Prostate gland (tissue), 2 donors: ENCODE measurements around the gene SMG1. TPM values are rescaled to one million over a fixed set of nuclear protein-coding genes. Genes with fewer than 3 reads are reported as not detected.

Source experiments
- DNase-seq: peaks from one replicate; pipeline ENCODE4 v3.0.0-alpha.2; 2019; ENCODE audit warnings: low spot score
- H3K27ac ChIP-seq, 2 donors: fragments of 200-600 bp; sonication (generic); 2 replicates each; pipeline ENCODE4 v1.5.1; 2017 to 2019
- H3K27me3 ChIP-seq: fragments of 200-600 bp; sonication (generic); replicated peaks from 2 replicates; pipeline ENCODE4 v1.5.1; 2019; ENCODE audit not compliant: insufficient read depth
- H3K36me3 ChIP-seq, 2 donors: fragments of 200-600 bp; sonication (generic); 1 replicate in 1 of 2; 2 replicates in 1 of 2; pipeline versions ENCODE4 v1.5.1 to v1.8.1; 2017 to 2019
- H3K4me1 ChIP-seq: fragments of 200-600 bp; sonication (generic); replicated peaks from 2 replicates; pipeline ENCODE4 v1.5.1; 2019
- H3K4me3 ChIP-seq, 2 donors: fragments of 200-600 bp; sonication (generic); 2 replicates each; pipeline ENCODE4 v1.5.1; 2017 to 2019
- H3K9me3 ChIP-seq: fragments of 200-600 bp; sonication (generic); 2 replicates; pipeline ENCODE4 v1.5.1; 2017
- POLR2A ChIP-seq: fragments of 450-650 bp; IDR thresholded peaks from one replicate; pipeline ENCODE4 v1.6.1; 2016; ENCODE audit warnings: antibody characterized with exemption, mild to moderate bottlenecking
- POLR2AphosphoS5 ChIP-seq: sonication (generic); formaldehyde crosslinking; IDR thresholded peaks from one replicate; pipeline ENCODE4 v1.6.1; 2017; ENCODE audit warnings: antibody characterized with exemption
- WGBS: methylation state at CpG from one replicate; pipeline ENCODE4 v1.1.5; 2018; 5-methylcytosine and 5-hydroxymethylcytosine counted together
- intact Hi-C: fragments of 100-400 bp; cut with DNase I; formaldehyde crosslinking; loops from one replicate; pipeline ENCODE4 v1.14.2; 2022
- total RNA-seq, 2 donors: library from RNA; depleted of rRNA; stranded (reverse); fragments of >200 nt; gene quantifications; one replicate each; pipeline ENCODE4 v1.1.0, GENCODE V29; 2016
- TF ChIP-seq, protein P1 (sequence below), 4 experiments: fragments of 200-600 bp in 2 of 4; fragments of 450-650 bp in 2 of 4; sonication (generic) in 2 of 4; IDR thresholded peaks; 1 replicate in 3 of 4; 2 replicates in 1 of 4; pipeline ENCODE4 v1.5.1; 2016 to 2019; ENCODE audit warnings: antibody characterized with exemption in 4 of 4, mild to moderate bottlenecking in 2 of 4, moderate library complexity in 2 of 4

The SMG1 gene
- total RNA-seq, 2 donors from 2014 or later: 67.0 to 95.7 TPM

DNA sequence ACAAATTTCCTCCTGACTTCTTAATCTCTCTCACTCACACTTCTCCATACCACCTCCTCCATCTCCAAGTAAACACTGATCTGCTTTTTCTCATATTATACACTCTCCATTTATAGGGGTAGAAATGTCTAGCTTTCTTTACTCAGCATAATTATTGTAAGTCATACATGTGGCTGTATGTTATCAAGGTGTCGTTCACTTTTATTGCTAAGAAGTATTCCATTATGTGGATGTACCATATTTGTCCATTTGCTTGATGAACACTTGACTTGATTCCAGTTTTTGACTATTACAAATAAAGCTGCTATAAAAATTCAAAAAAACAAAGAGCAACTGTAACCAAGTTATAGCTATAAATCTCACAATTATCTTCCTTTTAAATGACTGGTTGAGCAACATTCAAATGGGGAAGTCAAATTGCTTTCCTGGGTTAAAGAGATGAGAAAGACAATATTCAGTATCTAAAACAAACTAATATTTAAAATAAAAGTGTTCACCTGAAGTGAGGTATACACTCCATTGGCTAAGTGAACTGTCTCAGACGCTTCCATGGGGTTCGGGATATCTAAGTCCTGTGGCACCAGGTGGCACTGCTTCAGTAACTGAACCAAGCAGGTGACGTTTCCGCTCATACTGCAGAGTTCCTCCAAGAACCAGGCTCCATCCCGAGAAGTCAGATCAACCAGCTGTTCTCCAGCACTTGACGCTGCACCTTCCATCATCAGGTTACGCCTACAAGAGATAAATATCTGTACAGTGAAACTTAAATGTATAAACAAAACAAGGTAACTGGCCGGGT lies 92.3 kb downstream of the SMG1 start:
- Histone ChIP-seq H3K27me3 (no peaks in the 10 kb centered on the region), H3K36me3 (peaks cover 13 to 26% of the 10 kb centered on the region in 2 donors), H3K27ac (no peak overlapping the region), H3K4me3 (no peak overlapping the region), H3K4me1 (no peaks in the 10 kb centered on the region), H3K9me3 (no peaks in the 10 kb centered on the region)
- WGBS: 84% methylated on average over 9 of the region's 9 CpGs
- DNase-seq: no peak
- TF ChIP-seq POLR2A (no peak), POLR2AphosphoS5 (no peak)
- TF ChIP-seq, protein P1, sequence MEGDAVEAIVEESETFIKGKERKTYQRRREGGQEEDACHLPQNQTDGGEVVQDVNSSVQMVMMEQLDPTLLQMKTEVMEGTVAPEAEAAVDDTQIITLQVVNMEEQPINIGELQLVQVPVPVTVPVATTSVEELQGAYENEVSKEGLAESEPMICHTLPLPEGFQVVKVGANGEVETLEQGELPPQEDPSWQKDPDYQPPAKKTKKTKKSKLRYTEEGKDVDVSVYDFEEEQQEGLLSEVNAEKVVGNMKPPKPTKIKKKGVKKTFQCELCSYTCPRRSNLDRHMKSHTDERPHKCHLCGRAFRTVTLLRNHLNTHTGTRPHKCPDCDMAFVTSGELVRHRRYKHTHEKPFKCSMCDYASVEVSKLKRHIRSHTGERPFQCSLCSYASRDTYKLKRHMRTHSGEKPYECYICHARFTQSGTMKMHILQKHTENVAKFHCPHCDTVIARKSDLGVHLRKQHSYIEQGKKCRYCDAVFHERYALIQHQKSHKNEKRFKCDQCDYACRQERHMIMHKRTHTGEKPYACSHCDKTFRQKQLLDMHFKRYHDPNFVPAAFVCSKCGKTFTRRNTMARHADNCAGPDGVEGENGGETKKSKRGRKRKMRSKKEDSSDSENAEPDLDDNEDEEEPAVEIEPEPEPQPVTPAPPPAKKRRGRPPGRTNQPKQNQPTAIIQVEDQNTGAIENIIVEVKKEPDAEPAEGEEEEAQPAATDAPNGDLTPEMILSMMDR (IDR thresholded peaks at IDR 0.05): no peak
- intact Hi-C loops: no loop called here

DNA sequence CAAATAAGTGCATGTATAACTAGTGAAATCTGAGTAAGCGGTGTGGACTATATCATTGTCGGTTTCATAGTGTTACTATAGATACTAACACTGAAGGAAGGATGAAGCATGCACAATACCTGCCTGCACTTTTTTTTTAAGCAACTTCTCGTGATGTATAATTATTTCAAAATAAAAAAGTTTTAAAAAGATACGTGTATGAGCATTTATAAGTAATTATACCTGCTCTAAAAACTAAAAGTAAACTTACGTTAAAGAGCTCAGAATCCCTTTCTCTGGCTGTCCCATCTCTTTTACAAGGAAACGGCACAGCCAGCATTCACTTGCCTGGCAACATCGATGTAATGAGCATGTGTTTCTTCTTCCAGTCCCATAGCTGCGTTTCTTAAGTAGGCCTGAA lies 93.6 kb downstream of the SMG1 start:
- TF ChIP-seq, protein P1 (IDR thresholded peaks at IDR 0.05): no peak
- no peak for TF ChIP-seq POLR2A
- no peak for TF ChIP-seq POLR2AphosphoS5
- no peak for DNase-seq
- intact Hi-C loops: no loop called here
- Histone ChIP-seq H3K9me3 (no peaks in the 10 kb centered on the region), H3K4me1 (no peaks in the 10 kb centered on the region), H3K36me3 (peaks cover 13 to 20% of the 10 kb centered on the region in 2 donors), H3K27ac (no peak overlapping the region), H3K4me3 (no peak overlapping the region), H3K27me3 (no peaks in the 10 kb centered on the region)
- WGBS: 86% methylated on average over 8 of the region's 8 CpGs

DNA sequence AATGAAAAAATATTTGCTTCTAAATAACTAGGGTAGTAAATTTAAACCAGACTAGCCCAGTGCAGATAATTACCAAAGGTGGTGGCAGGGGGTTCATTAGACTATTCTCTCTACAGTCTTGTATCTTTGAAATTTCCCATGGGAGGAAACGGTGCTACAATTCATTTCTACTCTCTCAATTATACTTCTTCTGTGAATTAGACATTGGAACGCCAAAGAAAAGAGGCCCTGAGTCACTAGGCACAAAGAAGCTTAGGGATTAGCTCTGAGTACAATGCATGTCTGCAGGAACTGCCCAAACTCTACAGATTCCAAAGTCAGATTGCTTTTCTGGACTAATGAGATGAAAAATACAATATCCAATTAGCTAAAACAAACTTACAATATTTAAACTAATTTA lies 94.2 kb downstream of the SMG1 start:
- no peak for DNase-seq
- 79% methylated on average over 2 of the region's 2 CpGs for WGBS
- TF ChIP-seq POLR2A: no peak
- TF ChIP-seq POLR2AphosphoS5: no peak
- TF ChIP-seq, protein P1 (IDR thresholded peaks at IDR 0.05): no peak
- Histone ChIP-seq H3K36me3 (peaks cover 13 to 20% of the 10 kb centered on the region in 2 donors), H3K9me3 (no peaks in the 10 kb centered on the region), H3K27ac (no peak overlapping the region), H3K27me3 (no peaks in the 10 kb centered on the region), H3K4me3 (no peak overlapping the region), H3K4me1 (no peaks in the 10 kb centered on the region)
- intact Hi-C loops: no loop called here

DNA sequence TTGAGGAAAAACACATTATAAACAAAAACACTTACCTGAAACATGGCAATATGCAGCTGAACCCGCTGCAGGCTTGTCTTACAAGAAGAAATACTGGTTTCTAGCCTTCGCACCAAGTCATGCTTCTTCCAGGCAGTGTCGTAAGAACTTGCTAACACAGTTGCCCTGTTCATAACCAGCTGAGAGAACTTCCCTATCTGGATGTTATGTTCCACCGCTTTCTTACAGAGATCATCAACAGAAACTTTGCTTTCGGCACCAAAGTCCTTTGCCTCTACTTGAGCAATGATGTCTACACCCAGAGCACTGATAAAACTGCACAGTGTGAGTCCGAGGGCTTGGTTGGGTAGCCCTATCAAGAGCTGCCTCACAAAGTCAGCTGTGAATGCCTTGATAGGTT lies 97.0 kb downstream of the SMG1 start:
- H3K4me1 ChIP-seq: no peaks in the 10 kb centered on the region
- H3K9me3 ChIP-seq: no peaks in the 10 kb centered on the region
- TF ChIP-seq POLR2AphosphoS5: no peak
- TF ChIP-seq POLR2A: no peak
- TF ChIP-seq, protein P1 (IDR thresholded peaks at IDR 0.05): no peak
- H3K36me3 ChIP-seq: peaks cover 0 to 2% of the 10 kb centered on the region in 2 donors
- H3K27me3 ChIP-seq: no peaks in the 10 kb centered on the region
- no peak overlapping the region for H3K27ac ChIP-seq
- no peak for DNase-seq
- 97% methylated on average over 6 of the region's 6 CpGs for WGBS
- intact Hi-C loops: no loop called here
- H3K4me3 ChIP-seq: no peak overlapping the region

DNA sequence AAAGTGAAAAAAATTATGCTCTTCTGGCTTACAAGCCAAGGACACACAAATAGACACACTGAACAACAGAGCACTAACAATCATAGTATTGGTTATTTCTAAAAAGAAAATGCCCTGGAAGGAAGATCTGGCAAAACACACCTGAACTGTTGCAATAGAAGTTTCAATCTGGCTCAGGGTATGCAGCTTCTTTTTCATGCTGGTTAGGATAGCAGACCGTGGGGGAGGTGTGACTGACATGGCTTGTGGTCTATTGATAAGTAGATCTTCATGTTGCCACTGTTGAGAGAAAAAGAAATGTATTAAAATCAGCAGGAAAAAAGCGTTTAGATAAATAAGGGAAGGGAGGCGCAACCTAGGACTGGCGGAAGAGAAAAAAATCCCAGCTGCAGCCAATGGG lies 98.3 kb downstream of the SMG1 start:
- Histone ChIP-seq H3K9me3 (no peaks in the 10 kb centered on the region), H3K4me1 (no peaks in the 10 kb centered on the region), H3K27ac (no peak overlapping the region), H3K4me3 (no peak overlapping the region), H3K27me3 (no peaks in the 10 kb centered on the region), H3K36me3 (no peaks in the 10 kb centered on the region)
- intact Hi-C loops: no loop called here
- no peak for DNase-seq
- TF ChIP-seq POLR2AphosphoS5 (no peak), POLR2A (no peak)
- TF ChIP-seq, protein P1 (IDR thresholded peaks at IDR 0.05): no peak
- WGBS: 87% methylated on average over 4 of the region's 4 CpGs
